ENCODE measurements around the gene GABRQ. TPM values are rescaled to one million over a fixed set of nuclear protein-coding genes. Genes with fewer than 3 reads are reported as not detected.

GABRQ gene
- total RNA-seq, 1 experiment from 2014 or later, result 3.9 TPM

DNA sequence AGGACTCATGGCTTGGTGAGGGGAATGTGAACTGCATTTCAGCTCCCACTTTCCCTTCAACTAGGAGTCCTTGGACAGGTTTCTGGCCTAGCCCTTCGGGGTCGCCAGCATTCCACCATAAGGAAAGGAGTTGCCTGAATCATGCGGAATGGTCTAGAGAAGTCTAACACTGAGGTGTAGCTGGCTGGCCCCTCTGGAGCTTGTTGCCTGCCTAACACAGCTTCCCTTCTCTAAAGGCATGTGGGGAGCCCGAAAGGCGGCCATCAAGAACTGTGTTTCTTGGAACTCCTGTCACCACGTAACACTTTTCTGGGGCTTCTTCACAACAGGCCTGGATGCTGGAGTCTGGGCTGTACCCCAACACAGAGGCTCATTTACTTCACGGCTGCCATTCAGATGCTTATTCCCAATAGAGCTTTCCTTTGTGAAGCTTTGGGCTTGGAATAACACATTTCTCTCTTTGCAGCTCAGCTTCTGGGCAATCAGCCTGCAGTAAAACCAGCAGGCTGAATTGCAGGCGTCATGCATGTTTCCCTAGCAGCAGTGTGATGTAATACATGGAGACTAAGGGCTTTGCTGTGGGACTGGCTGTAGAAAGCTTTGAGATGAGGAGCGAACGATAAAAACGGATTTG, 5.4 kb downstream of the GABRQ start:
- H3K4me1 ChIP-seq (ENCODE audit: insufficient read depth, low read length), result peaks cover 2% of the 10 kb centered on the region; the same call in 1 of the 2 replicates
- H3K4ac ChIP-seq (ENCODE audit: low read depth, low read length), result no peak overlapping the region
- H3T11ph ChIP-seq (ENCODE audit: low read length), result no peak overlapping the region
- TF ChIP-seq, protein P1, sequence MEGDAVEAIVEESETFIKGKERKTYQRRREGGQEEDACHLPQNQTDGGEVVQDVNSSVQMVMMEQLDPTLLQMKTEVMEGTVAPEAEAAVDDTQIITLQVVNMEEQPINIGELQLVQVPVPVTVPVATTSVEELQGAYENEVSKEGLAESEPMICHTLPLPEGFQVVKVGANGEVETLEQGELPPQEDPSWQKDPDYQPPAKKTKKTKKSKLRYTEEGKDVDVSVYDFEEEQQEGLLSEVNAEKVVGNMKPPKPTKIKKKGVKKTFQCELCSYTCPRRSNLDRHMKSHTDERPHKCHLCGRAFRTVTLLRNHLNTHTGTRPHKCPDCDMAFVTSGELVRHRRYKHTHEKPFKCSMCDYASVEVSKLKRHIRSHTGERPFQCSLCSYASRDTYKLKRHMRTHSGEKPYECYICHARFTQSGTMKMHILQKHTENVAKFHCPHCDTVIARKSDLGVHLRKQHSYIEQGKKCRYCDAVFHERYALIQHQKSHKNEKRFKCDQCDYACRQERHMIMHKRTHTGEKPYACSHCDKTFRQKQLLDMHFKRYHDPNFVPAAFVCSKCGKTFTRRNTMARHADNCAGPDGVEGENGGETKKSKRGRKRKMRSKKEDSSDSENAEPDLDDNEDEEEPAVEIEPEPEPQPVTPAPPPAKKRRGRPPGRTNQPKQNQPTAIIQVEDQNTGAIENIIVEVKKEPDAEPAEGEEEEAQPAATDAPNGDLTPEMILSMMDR (conservative IDR thresholded peaks at IDR 0.05), result no peak
- no peak overlapping the region for H3K9ac ChIP-seq (ENCODE audit: extremely low read depth, insufficient read length, low read length)
- H3K4me2 ChIP-seq (ENCODE audit: insufficient read depth, insufficient read length, low read length), result no peak overlapping the region
- Mint-ChIP-seq H3K36me3 (ENCODE audit: insufficient read depth in 1 of 3, low read depth in 3 of 3) (peaks cover 12 to 16% (median 14%) of the 10 kb centered on the region in 3 experiments; a peak in 6 of 7 replicates), H3K27me3 (ENCODE audit: low read depth) (peaks cover 26% of the 10 kb centered on the region), H3K4me3 (no peak overlapping the region), H3K9me3 (peaks cover 39 to 42% of the 10 kb centered on the region in 2 experiments), H3K27ac (no peak overlapping the region), H3K4me1 (peaks cover 21 to 28% of the 10 kb centered on the region in 2 experiments)
- H2BK15ac ChIP-seq (ENCODE audit: low read depth, low read length), result no peak overlapping the region
- no peak overlapping the region for H2BK12ac ChIP-seq (ENCODE audit: insufficient read length, low read depth, low read length)
- DNase-seq, result no peak
- no peak overlapping the region for H4K5ac ChIP-seq (ENCODE audit: insufficient read length, low read depth, low read length)
- H2AFZ ChIP-seq (ENCODE audit: low read length), result no peak overlapping the region
- peaks cover 49% of the 10 kb centered on the region for H3K9me3 ChIP-seq (ENCODE audit: control insufficient read depth, low read depth, low read length)
- WGBS (ENCODE audit: extremely low coverage, insufficient read length, low lambda C conversion rate), result no CpG with 5 or more reads among the region's 11 CpGs
- no peaks in the 10 kb centered on the region for H3K79me2 ChIP-seq (ENCODE audit: insufficient read depth, low read length)
- no peak overlapping the region for H3K56ac ChIP-seq (ENCODE audit: insufficient read length, low read depth, low read length)
- peaks cover 2% of the 10 kb centered on the region; the same call in 1 of the 2 replicates for H3K27me3 ChIP-seq (ENCODE audit: insufficient read depth, low read length)
- H3K27ac ChIP-seq (ENCODE audit: insufficient read length, low read depth, low read length), result no peak overlapping the region
- H3K79me1 ChIP-seq (ENCODE audit: insufficient read depth, low read depth, low read length, poor library complexity, severe bottlenecking), result no peaks in the 10 kb centered on the region
- no peak overlapping the region for H2AK5ac ChIP-seq (ENCODE audit: insufficient read length, low read length)
- no peaks in the 10 kb centered on the region for H4K20me1 ChIP-seq (ENCODE audit: control insufficient read depth, insufficient read depth, insufficient read length)
- no peak overlapping the region for H2BK20ac ChIP-seq (ENCODE audit: low read depth, low read length, poor library complexity, severe bottlenecking)
- no peak overlapping the region for H4K8ac ChIP-seq (replicated peaks; ENCODE audit: insufficient read length, low read depth, low read length)
- H3K23ac ChIP-seq (ENCODE audit: insufficient read length, low read depth, low read length), result no peak overlapping the region
- no peak overlapping the region for H2BK120ac ChIP-seq (ENCODE audit: low read depth, low read length, poor library complexity, severe bottlenecking)
- H3K18ac ChIP-seq (ENCODE audit: insufficient read length, low read depth, low read length), result no peak overlapping the region
- no peak overlapping the region for H2BK5ac ChIP-seq (ENCODE audit: insufficient read length, low read length)
- no peaks in the 10 kb centered on the region for H3K23me2 ChIP-seq (ENCODE audit: insufficient read length, low read depth, low read length, poor library complexity, severe bottlenecking)
- H3K14ac ChIP-seq (ENCODE audit: insufficient read depth, low read length), result no peak overlapping the region
- no peak overlapping the region for H4K91ac ChIP-seq (ENCODE audit: insufficient read length, low read depth, low read length)
